GM12873 (cell line): Measurements from ENCODE around the gene NOL9.

ENCODE experiments used
- TF ChIP-seq, protein P1 (sequence below): IDR thresholded peaks from 2 replicates; pipeline ENCODE4 v1.5.1; 2012; ENCODE audit warnings: low read depth, mild to moderate bottlenecking, moderate library complexity, low read length, control low read depth; ENCODE audit not compliant: insufficient read depth; ENCODE audit errors: missing control alignments

NOL9 gene

GRCh38 chr1:6535214-6535613 lies 19.1 kb downstream of the NOL9 start:
- TF ChIP-seq, protein P1, sequence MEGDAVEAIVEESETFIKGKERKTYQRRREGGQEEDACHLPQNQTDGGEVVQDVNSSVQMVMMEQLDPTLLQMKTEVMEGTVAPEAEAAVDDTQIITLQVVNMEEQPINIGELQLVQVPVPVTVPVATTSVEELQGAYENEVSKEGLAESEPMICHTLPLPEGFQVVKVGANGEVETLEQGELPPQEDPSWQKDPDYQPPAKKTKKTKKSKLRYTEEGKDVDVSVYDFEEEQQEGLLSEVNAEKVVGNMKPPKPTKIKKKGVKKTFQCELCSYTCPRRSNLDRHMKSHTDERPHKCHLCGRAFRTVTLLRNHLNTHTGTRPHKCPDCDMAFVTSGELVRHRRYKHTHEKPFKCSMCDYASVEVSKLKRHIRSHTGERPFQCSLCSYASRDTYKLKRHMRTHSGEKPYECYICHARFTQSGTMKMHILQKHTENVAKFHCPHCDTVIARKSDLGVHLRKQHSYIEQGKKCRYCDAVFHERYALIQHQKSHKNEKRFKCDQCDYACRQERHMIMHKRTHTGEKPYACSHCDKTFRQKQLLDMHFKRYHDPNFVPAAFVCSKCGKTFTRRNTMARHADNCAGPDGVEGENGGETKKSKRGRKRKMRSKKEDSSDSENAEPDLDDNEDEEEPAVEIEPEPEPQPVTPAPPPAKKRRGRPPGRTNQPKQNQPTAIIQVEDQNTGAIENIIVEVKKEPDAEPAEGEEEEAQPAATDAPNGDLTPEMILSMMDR = no peak

GRCh38 chr1:6534248-6534822 lies 20.0 kb downstream of the NOL9 start:
- TF ChIP-seq, protein P1 = no peak

- TF ChIP-seq, protein P1 = no peak
Measured at GRCh38 chr1:6531996-6532395, 22.3 kb downstream of the NOL9 start.

DNA sequence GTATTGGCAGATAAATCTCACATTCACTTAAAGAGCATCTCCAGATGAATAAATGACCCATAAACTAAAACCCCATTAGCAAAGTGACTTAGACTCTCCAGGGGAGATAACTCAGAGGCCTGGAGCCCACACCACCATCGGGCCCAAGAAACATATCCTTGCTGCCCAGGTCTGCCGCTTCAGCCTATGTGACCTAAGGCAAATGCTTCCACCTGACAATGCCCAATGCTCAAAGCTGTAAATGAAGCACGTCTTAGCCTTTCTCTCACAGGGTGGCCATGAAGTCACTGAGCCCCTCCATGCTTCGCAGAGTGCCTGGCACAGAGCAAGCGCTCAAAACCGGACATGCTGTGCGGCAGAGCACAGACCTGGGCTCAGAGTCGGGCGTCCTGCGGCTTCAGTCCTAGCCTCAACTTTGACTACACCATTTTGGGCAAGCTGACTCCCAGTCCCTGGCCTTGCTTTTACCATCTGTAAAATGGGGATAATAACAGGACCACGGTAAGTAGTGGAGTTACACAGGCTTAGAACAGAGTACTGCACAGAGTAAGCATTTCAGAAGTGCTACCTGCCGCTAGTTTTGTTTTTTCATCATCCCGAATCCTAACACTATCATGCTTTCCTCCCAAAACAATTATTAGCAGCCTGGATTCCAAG lies 23.7 kb downstream of the NOL9 start:
- TF ChIP-seq, protein P1 = no peak

DNA sequence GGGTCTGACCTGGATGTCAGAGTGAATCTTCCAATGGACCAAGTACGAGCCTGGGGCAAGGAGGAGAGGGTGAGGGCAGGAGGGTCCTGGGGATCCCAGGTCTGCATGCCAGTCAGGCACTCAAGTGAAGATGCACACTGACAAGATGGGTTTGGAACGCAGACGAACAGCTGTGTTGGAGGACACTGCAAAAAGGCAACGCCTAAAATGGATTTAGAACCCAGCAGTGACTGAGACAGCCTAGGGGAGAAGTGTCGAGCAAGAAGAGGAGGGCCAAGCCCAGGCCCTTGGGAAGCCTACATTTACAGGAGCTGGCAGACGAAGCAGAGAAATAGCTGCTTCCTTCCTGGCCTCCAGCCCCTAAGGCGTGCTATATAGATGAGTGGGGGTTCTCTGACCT lies 25.8 kb downstream of the NOL9 start:
- TF ChIP-seq, protein P1 = no peak

DNA sequence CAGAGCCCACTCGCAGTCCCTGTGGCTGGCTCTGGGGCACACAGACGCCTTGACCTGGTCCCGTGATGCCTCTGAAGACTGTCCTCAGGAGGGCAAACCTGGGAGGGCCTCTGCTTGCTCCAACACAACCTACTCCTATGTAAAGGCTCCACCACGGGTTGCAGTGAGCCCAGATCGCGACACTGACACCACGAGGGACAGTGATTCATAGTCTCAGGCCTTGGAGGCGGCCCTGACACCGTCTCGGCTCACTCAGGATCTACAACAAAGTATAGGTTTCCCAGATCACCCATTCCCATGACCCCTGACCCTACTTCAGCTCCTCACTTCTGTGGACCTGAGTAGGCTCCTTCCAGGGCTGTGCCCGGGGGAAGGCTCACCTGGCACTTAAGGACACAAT lies 28.0 kb downstream of the NOL9 start:
- TF ChIP-seq, protein P1 = no peak

GRCh38 chr1:6523566-6523965 lies 30.7 kb downstream of the NOL9 start:
- TF ChIP-seq, protein P1 = peak; percentile 47
